IPS-NIHi11 (cell line): Measurements from ENCODE around the gene DHX34.

Experiments used
- DNase-seq: peaks from one replicate; pipeline ENCODE4 v3.0.0; 2012; ENCODE audit warnings: mixed read lengths, low spot score

DHX34 gene

GRCh38 chr19:47417746-47418691 is 68.9 kb downstream of the DHX34 start:
- no peak for DNase-seq

- peak; percentile 43 for DNase-seq
Measured at GRCh38 chr19:47418692-47419029, 69.5 kb downstream of the DHX34 start.

GRCh38 chr19:47419030-47419783 is 70.1 kb downstream of the DHX34 start, which contains the start of gene MEIS3:
TSS of gene MEIS3 (minus strand) at chr19:47419527. CDS start at chr19:47419081, 446 bp downstream.
- DNase-seq: peak; percentile 56

GRCh38 chr19:47419789-47420188 is 70.7 kb downstream of the DHX34 start:
- DNase-seq: no peak

GRCh38 chr19:47421244-47421786 is 72.2 kb downstream of the DHX34 start:
- DNase-seq: no peak

- DNase-seq: peak; percentile 47
Measured at GRCh38 chr19:47421844-47422395, 72.8 kb downstream of the DHX34 start.

- DNase-seq: no peak
Measured at GRCh38 chr19:47422417-47423163, 73.5 kb downstream of the DHX34 start.

GRCh38 chr19:47423203-47423882 is 74.2 kb downstream of the DHX34 start:
- no peak for DNase-seq

GRCh38 chr19:47427241-47428176 is 78.4 kb downstream of the DHX34 start:
- peak; percentile 77 for DNase-seq

- DNase-seq: peak; percentile 91
Measured at GRCh38 chr19:47428177-47428894, 79.2 kb downstream of the DHX34 start.

GRCh38 chr19:47429140-47429793 is 80.2 kb downstream of the DHX34 start:
- DNase-seq: no peak

GRCh38 chr19:47430041-47430802 is 81.1 kb downstream of the DHX34 start:
- peak; percentile 63 for DNase-seq

- no peak for DNase-seq
Measured at GRCh38 chr19:47432091-47432490, 83.0 kb downstream of the DHX34 start.
